PC-9 (cell line): Measurements from ENCODE around the gene CYB5RL. TPM values are rescaled to one million over a fixed set of nuclear protein-coding genes. Genes with fewer than 3 reads are reported as not detected.

Source experiments
- BruUV-seq: library from RNA; stranded (reverse); fragments of 400-500 nt; replicated peaks from 2 replicates; lab custom pipeline; 2021; lab: Mats Ljungman, UMichigan
- CTCF ChIA-PET: fragments of 300-600 bp; sonication (Branson Sonifier 250); formaldehyde crosslinking; loops from one replicate; lab custom pipeline; 2022; ENCODE audit warnings: antibody characterized with exemption; lab: Charles Lee
- POLR2A ChIA-PET: fragments of 300-600 bp; sonication (Branson Sonifier 250); formaldehyde crosslinking; loops from one replicate; lab custom pipeline; 2022; ENCODE audit warnings: antibody characterized with exemption; ENCODE audit not compliant: unreplicated experiment; lab: Charles Lee
- DNase-seq, 2 experiments: peaks; one replicate each; pipeline versions ENCODE4 v3.0.0 to v3.0.0-alpha.2; 2015 to 2022; ENCODE audit warnings: mixed read lengths in 1 of 2
- H2AFZ ChIP-seq: fragments of 200-600 bp; sonication (generic); 2 replicates; pipeline ENCODE4 v1.8.1; 2017; ENCODE audit warnings: antibody characterized with exemption
- H3F3A ChIP-seq: fragments of 200-600 bp; sonication (generic); 2 replicates; pipeline ENCODE4 v1.8.1; 2017; ENCODE audit warnings: antibody characterized with exemption, mild to moderate bottlenecking, low read depth; ENCODE audit not compliant: insufficient read depth
- H3K27ac ChIP-seq: fragments of 200-600 bp; sonication (generic); 2 replicates; pipeline ENCODE4 v1.6.1; 2016; ENCODE audit warnings: mixed run types
- H3K27me3 ChIP-seq: fragments of 200-600 bp; sonication (generic); 2 replicates; pipeline ENCODE4 v1.6.1; 2016; ENCODE audit warnings: low read depth, mixed run types; ENCODE audit not compliant: insufficient read depth
- H3K36me3 ChIP-seq: fragments of 200-600 bp; sonication (generic); 2 replicates; pipeline ENCODE4 v1.6.1; 2016; ENCODE audit warnings: low read depth, mixed run types
- H3K4me1 ChIP-seq: fragments of 200-600 bp; sonication (generic); replicated peaks from 2 replicates; pipeline ENCODE4 v1.6.1; 2016; ENCODE audit warnings: mixed run types; ENCODE audit not compliant: insufficient read depth
- H3K4me2 ChIP-seq: fragments of 200-600 bp; sonication (generic); 2 replicates; pipeline ENCODE4 v1.6.1; 2017; ENCODE audit warnings: mixed run types
- H3K4me3 ChIP-seq: fragments of 200-600 bp; sonication (generic); 2 replicates; pipeline ENCODE4 v1.6.1; 2016; ENCODE audit warnings: mixed run types
- H3K79me2 ChIP-seq: fragments of 200-600 bp; sonication (generic); 2 replicates; pipeline ENCODE4 v1.6.1; 2017; ENCODE audit warnings: low read depth, mixed run types
- H3K9me2 ChIP-seq: fragments of 200-600 bp; sonication (generic); 2 replicates; pipeline ENCODE4 v1.8.1; 2017; ENCODE audit warnings: mild to moderate bottlenecking; ENCODE audit not compliant: insufficient read depth
- H3K9me3 ChIP-seq: fragments of 200-600 bp; sonication (generic); 2 replicates; pipeline ENCODE4 v1.8.1; 2016; ENCODE audit warnings: low read depth; ENCODE audit not compliant: insufficient read depth
- H4K20me1 ChIP-seq: fragments of 200-600 bp; sonication (generic); 2 replicates; pipeline ENCODE4 v1.8.1; 2017; ENCODE audit not compliant: insufficient read depth
- EZH2 ChIP-seq: fragments of 200-600 bp; sonication (generic); IDR thresholded peaks from 2 replicates; pipeline ENCODE4 v1.8.0; 2017; ENCODE audit warnings: antibody characterized with exemption, low read depth
- intact Hi-C: fragments of 100-400 bp; cut with micrococcal nuclease; formaldehyde crosslinking; loops from one replicate; pipeline ENCODE4 v1.10.0; 2022; ENCODE audit not compliant: unreplicated experiment
- total RNA-seq: library from RNA; stranded (reverse); gene quantifications from 2 replicates; pipeline ENCODE4 v1.2.3, GENCODE V29; 2021
- TF ChIP-seq, protein P1 (sequence below): fragments of 200-600 bp; sonication (generic); conservative IDR thresholded peaks from 2 replicates; pipeline ENCODE4 v1.6.1; 2017; ENCODE audit warnings: mixed run types, antibody characterized with exemption, mild to moderate bottlenecking, moderate library complexity

Gene CYB5RL
- total RNA-seq, 1 experiment from 2014 or later, result 6.7 TPM

DNA sequence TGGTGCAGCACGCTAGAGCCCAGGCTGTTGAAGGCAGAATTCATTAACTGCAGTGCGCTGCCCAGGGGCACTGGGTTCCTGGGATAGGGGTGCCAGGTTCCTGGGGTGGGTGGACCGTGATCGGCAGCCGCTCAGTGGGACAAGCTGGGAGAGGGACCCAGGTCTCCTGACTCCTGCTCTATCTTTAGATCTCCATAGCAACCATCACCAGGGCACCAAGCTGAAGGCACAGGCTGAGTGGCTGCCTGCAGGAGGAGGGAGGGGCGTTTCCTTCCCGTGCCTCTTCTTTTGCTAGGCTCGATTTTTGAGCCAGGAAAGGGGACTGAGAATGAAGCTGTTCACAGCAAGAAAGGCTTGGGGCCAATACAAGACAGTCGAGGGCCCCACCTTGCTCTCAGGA lies 26.1 kb downstream of the CYB5RL start:
- CTCF ChIA-PET, result no interaction called here
- TF ChIP-seq EZH2, result no peak
- TF ChIP-seq, protein P1, sequence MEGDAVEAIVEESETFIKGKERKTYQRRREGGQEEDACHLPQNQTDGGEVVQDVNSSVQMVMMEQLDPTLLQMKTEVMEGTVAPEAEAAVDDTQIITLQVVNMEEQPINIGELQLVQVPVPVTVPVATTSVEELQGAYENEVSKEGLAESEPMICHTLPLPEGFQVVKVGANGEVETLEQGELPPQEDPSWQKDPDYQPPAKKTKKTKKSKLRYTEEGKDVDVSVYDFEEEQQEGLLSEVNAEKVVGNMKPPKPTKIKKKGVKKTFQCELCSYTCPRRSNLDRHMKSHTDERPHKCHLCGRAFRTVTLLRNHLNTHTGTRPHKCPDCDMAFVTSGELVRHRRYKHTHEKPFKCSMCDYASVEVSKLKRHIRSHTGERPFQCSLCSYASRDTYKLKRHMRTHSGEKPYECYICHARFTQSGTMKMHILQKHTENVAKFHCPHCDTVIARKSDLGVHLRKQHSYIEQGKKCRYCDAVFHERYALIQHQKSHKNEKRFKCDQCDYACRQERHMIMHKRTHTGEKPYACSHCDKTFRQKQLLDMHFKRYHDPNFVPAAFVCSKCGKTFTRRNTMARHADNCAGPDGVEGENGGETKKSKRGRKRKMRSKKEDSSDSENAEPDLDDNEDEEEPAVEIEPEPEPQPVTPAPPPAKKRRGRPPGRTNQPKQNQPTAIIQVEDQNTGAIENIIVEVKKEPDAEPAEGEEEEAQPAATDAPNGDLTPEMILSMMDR, result no peak
- Histone ChIP-seq H3K4me1 (no peaks in the 10 kb centered on the region), H3K79me2 (no peaks in the 10 kb centered on the region), H3K4me2 (no peak overlapping the region), H3K27me3 (no peaks in the 10 kb centered on the region), H3K36me3 (no peaks in the 10 kb centered on the region), H3K27ac (no peak overlapping the region), H3K4me3 (no peak overlapping the region), H2AFZ (no peak overlapping the region), H4K20me1 (no peaks in the 10 kb centered on the region), H3K9me3 (no peaks in the 10 kb centered on the region), H3K9me2 (no peaks in the 10 kb centered on the region), H3F3A (no peaks in the 10 kb centered on the region)
- POLR2A ChIA-PET, result no interaction called here
- no peak for DNase-seq
- no TSS peak for BruUV-seq
- intact Hi-C loops, result no loop called here

DNA sequence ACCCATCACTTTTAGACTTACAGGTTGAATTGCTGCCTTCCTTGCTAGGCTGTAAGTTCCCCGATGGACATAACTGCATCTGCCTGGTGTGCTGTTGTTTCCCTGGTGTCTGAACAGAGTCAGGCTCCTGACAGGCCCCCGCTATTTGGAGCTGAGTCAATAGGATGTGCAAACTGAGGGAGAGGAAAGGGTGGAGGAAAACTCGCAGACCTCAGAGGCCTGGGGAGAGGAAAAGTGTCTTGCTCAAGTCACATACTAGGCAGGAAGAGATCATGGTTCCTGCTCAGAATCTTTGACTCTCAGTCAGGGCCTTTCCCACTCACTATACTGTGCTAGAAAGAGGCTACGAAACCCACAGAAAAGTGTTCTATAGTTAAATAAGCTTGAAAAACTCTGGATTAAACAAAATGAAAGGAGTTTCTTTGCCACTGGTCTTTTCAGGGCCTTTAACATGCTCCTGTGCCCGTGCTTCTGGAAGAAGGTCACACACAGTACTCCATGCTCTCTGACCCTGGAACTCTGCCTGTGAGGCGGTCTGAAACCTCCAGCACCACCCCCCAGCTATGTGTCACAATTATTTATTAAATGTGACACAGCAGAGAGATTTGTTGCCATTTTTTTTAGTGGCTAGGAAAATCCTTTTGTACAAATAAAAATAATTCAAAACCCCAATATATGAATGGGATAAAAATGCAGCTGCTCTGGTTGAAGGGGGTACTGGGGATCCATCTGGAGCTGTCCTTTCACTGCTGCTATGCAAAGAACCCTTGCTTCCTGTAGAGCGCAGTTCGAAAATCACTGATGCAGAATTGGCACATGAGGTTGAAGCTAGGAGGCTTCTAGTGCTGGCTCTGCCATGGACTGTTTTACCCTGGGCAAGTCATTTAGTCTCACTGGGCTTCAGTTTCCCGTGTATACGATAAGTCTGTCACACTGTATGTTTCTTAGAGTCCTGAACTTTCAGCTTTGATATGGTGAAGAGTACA lies 26.9 kb downstream of the CYB5RL start:
- Histone ChIP-seq H3K9me2 (no peaks in the 10 kb centered on the region), H3K4me2 (no peak overlapping the region), H3K4me1 (no peaks in the 10 kb centered on the region), H2AFZ (no peak overlapping the region), H3K4me3 (no peak overlapping the region), H3K27ac (no peak overlapping the region), H3K9me3 (no peaks in the 10 kb centered on the region), H3K36me3 (no peaks in the 10 kb centered on the region), H3K79me2 (no peaks in the 10 kb centered on the region), H3K27me3 (no peaks in the 10 kb centered on the region), H4K20me1 (no peaks in the 10 kb centered on the region), H3F3A (no peaks in the 10 kb centered on the region)
- TF ChIP-seq, protein P1, result no peak
- TF ChIP-seq EZH2, result no peak
- ChIA-PET POLR2A (no interaction called here), CTCF (no interaction called here)
- DNase-seq, result no peak
- no TSS peak for BruUV-seq
- intact Hi-C loops, result no loop called here

DNA sequence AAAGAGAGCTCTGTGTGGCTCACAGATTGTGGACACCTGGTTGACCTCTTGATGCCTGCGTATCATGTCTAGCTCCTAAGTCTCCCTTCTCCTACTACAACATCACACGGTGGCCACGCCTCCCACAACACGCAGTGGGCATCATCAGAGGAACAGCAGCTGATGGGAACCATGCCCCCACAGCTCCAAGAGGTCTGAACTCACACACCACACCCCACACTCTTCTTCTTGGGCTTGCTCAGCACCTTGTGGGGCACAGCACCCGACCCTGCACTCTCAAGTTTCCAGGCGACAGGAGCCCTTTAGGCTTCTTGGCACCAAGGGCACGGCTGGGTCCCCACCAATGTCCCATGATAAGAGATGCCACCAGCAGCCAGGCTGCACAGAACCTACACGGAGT lies 28.2 kb downstream of the CYB5RL start:
- Histone ChIP-seq H3K4me3 (no peak overlapping the region), H3K9me3 (no peaks in the 10 kb centered on the region), H3K9me2 (no peaks in the 10 kb centered on the region), H3F3A (no peaks in the 10 kb centered on the region), H4K20me1 (no peaks in the 10 kb centered on the region), H3K79me2 (no peaks in the 10 kb centered on the region), H3K36me3 (no peaks in the 10 kb centered on the region), H3K4me2 (no peak overlapping the region), H2AFZ (no peak overlapping the region), H3K4me1 (no peaks in the 10 kb centered on the region), H3K27me3 (no peaks in the 10 kb centered on the region), H3K27ac (no peak overlapping the region)
- intact Hi-C loops, result no loop called here
- CTCF ChIA-PET, result no interaction called here
- no TSS peak for BruUV-seq
- POLR2A ChIA-PET, result no interaction called here
- DNase-seq, result no peak
- TF ChIP-seq, protein P1, result no peak
- no peak for TF ChIP-seq EZH2
